Neural cell (in vitro differentiated cells): ENCODE measurements around the gene GSK3B.

ENCODE experiments used
- EZH2 ChIP-seq: fragments of 200-600, 300-800 bp; shearing (Covaris generic), sonication (generic); IDR thresholded peaks from 2 replicates; pipeline ENCODE4 v1.6.1; 2014; ENCODE audit warnings: antibody characterized with exemption, low read length, borderline replicate concordance, mild to moderate bottlenecking; ENCODE audit not compliant: insufficient read depth, poor library complexity, severe bottlenecking
- MXI1 ChIP-seq: fragments of 450-650 bp; conservative IDR thresholded peaks from 2 replicates; pipeline ENCODE4 v1.6.1; 2014; ENCODE audit warnings: antibody characterized with exemption, mild to moderate bottlenecking; ENCODE audit not compliant: poor library complexity, severe bottlenecking
- TF ChIP-seq, protein P1 (sequence below): fragments of 450-650 bp; IDR thresholded peaks from 2 replicates; pipeline ENCODE4 v1.5.1; 2014; ENCODE audit warnings: antibody characterized with exemption, mild to moderate bottlenecking, moderate library complexity; ENCODE audit not compliant: poor library complexity, severe bottlenecking

DNA sequence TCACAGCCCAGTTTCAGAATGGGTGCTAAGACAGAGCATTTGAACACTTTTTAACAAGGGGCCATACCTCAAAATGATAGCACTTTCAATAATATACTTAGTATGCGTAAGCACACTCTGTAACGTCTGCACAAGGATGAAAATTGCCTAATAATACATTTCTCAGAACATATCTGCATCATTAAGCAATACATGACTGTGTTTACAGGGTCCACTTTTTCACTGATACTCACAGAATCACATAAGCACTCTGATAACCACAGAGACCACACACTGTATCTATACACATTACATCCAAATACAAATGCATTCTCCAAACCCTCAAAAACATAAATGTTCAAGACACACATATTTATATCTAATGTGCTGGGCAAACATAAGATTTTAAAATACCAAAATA lies 232.6 kb downstream of the GSK3B start:
- TF ChIP-seq, protein P1, sequence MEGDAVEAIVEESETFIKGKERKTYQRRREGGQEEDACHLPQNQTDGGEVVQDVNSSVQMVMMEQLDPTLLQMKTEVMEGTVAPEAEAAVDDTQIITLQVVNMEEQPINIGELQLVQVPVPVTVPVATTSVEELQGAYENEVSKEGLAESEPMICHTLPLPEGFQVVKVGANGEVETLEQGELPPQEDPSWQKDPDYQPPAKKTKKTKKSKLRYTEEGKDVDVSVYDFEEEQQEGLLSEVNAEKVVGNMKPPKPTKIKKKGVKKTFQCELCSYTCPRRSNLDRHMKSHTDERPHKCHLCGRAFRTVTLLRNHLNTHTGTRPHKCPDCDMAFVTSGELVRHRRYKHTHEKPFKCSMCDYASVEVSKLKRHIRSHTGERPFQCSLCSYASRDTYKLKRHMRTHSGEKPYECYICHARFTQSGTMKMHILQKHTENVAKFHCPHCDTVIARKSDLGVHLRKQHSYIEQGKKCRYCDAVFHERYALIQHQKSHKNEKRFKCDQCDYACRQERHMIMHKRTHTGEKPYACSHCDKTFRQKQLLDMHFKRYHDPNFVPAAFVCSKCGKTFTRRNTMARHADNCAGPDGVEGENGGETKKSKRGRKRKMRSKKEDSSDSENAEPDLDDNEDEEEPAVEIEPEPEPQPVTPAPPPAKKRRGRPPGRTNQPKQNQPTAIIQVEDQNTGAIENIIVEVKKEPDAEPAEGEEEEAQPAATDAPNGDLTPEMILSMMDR: no peak
- no peak for TF ChIP-seq MXI1
- no peak for TF ChIP-seq EZH2
